Measurements from ENCODE around the gene HES5. TPM values are rescaled to one million over a fixed set of nuclear protein-coding genes. Genes with fewer than 3 reads are reported as not detected.

Gene HES5
- total RNA-seq, 1 donor from 2014 or later, result 21.2 TPM

- peaks cover 2% of the 10 kb centered on the region for H3K9me3 Mint-ChIP-seq (ENCODE audit: unreplicated experiment)
- H3K4me3 Mint-ChIP-seq (ENCODE audit: unreplicated experiment), result peak overlapping the region; percentile 42
- H3K4me1 Mint-ChIP-seq (ENCODE audit: low read depth, unreplicated experiment), result peaks cover 4% of the 10 kb centered on the region
Observed at GRCh38 chr1:2541619-2542245, 11.7 kb upstream of the HES5 start.

GRCh38 chr1:2540816-2541492, 10.9 kb upstream of the HES5 start:
- H3K27ac Mint-ChIP-seq (ENCODE audit: unreplicated experiment), result no peak overlapping the region
- peaks cover 7% of the 10 kb centered on the region for H3K27me3 Mint-ChIP-seq (ENCODE audit: unreplicated experiment)
- H3K36me3 Mint-ChIP-seq (ENCODE audit: unreplicated experiment), result no peaks in the 10 kb centered on the region

More at GRCh38 chr1:2541619-2542245, 11.7 kb upstream of the HES5 start:
- no peak for TF ChIP-seq CTCF (IDR thresholded peaks at IDR 0.05; ENCODE audit: partially characterized antibody, unreplicated experiment)
- Mint-ChIP-seq H3K36me3 (ENCODE audit: unreplicated experiment) (no peaks in the 10 kb centered on the region), H3K27ac (ENCODE audit: unreplicated experiment) (no peak overlapping the region), H3K27me3 (ENCODE audit: unreplicated experiment) (peaks cover 3% of the 10 kb centered on the region)
- DNase-seq, result no peak

GRCh38 chr1:2539312-2539907, 9.3 kb upstream of the HES5 start:
- H3K9me3 Mint-ChIP-seq (ENCODE audit: unreplicated experiment), result peaks cover 2% of the 10 kb centered on the region
- peaks cover 11% of the 10 kb centered on the region for H3K4me1 Mint-ChIP-seq (ENCODE audit: low read depth, unreplicated experiment)
- H3K27ac Mint-ChIP-seq (ENCODE audit: unreplicated experiment), result no peak overlapping the region
- TF ChIP-seq CTCF (IDR thresholded peaks at IDR 0.05; ENCODE audit: partially characterized antibody, unreplicated experiment), result peak; percentile 57
- peaks cover 13% of the 10 kb centered on the region for H3K27me3 Mint-ChIP-seq (ENCODE audit: unreplicated experiment)
- H3K36me3 Mint-ChIP-seq (ENCODE audit: unreplicated experiment), result no peaks in the 10 kb centered on the region
- no peak overlapping the region for H3K4me3 Mint-ChIP-seq (ENCODE audit: unreplicated experiment)
- DNase-seq, result peak; percentile 53

More at GRCh38 chr1:2540816-2541492, 10.9 kb upstream of the HES5 start:
- peak; percentile 59 for DNase-seq
- H3K4me3 Mint-ChIP-seq (ENCODE audit: unreplicated experiment), result no peak overlapping the region
- no peak for TF ChIP-seq CTCF (IDR thresholded peaks at IDR 0.05; ENCODE audit: partially characterized antibody, unreplicated experiment)
- H3K4me1 Mint-ChIP-seq (ENCODE audit: low read depth, unreplicated experiment), result peaks cover 8% of the 10 kb centered on the region
- peaks cover 2% of the 10 kb centered on the region for H3K9me3 Mint-ChIP-seq (ENCODE audit: unreplicated experiment)

- no peak overlapping the region for H3K27ac Mint-ChIP-seq (ENCODE audit: unreplicated experiment)
- H3K27me3 Mint-ChIP-seq (ENCODE audit: unreplicated experiment), result peaks cover 16% of the 10 kb centered on the region
- no peak overlapping the region for H3K4me3 Mint-ChIP-seq (ENCODE audit: unreplicated experiment)
- peaks cover 12% of the 10 kb centered on the region for H3K4me1 Mint-ChIP-seq (ENCODE audit: low read depth, unreplicated experiment)
- peaks cover 2% of the 10 kb centered on the region for H3K9me3 Mint-ChIP-seq (ENCODE audit: unreplicated experiment)
- no peak for TF ChIP-seq CTCF (IDR thresholded peaks at IDR 0.05; ENCODE audit: partially characterized antibody, unreplicated experiment)
- DNase-seq, result no peak
- H3K36me3 Mint-ChIP-seq (ENCODE audit: unreplicated experiment), result no peaks in the 10 kb centered on the region
Observed at GRCh38 chr1:2538872-2539271, 8.8 kb upstream of the HES5 start.

- Mint-ChIP-seq H3K4me3 (ENCODE audit: unreplicated experiment) (no peak overlapping the region), H3K27me3 (ENCODE audit: unreplicated experiment) (peaks cover 16% of the 10 kb centered on the region), H3K27ac (ENCODE audit: unreplicated experiment) (no peak overlapping the region), H3K36me3 (ENCODE audit: unreplicated experiment) (no peaks in the 10 kb centered on the region), H3K4me1 (ENCODE audit: low read depth, unreplicated experiment) (peaks cover 13% of the 10 kb centered on the region), H3K9me3 (ENCODE audit: unreplicated experiment) (peaks cover 2% of the 10 kb centered on the region)
- TF ChIP-seq CTCF (IDR thresholded peaks at IDR 0.05; ENCODE audit: partially characterized antibody, unreplicated experiment), result no peak
- no peak for DNase-seq
Observed at GRCh38 chr1:2538376-2538775, 8.3 kb upstream of the HES5 start.

Data from glutamatergic neuron (in vitro differentiated cells).